AG04450 (cell line): ENCODE data around the gene THOC5. TPM values are rescaled to one million over a fixed set of nuclear protein-coding genes. Genes with fewer than 3 reads are reported as not detected.
"Not testable (repeated sequence)": the region's sequence is repeated elsewhere in the genome, so short reads cannot be mapped to it uniquely, and the experiment has no call there.

Experiments used
- CTCF ChIA-PET: fragments of 300-600, 350-600 bp; formaldehyde crosslinking; extraction: SDS; loops from one replicate; lab custom pipeline; 2022; ENCODE audit warnings: antibody characterized with exemption, inconsistent platforms; lab: Charles Lee
- POLR2A ChIA-PET: fragments of 350-600 bp; formaldehyde crosslinking; extraction: SDS; loops from one replicate; lab custom pipeline; 2021; ENCODE audit warnings: antibody characterized with exemption, inconsistent platforms; lab: Yijun Ruan, JAX
- DNase-seq: peaks from one replicate; pipeline ENCODE4 v3.0.0-alpha.2; 2011; ENCODE audit warnings: low read depth, low spot score
- H3K27ac ChIP-seq: one replicate; pipeline ENCODE4 v1.5.1; 2012; ENCODE audit warnings: low read depth, low read length, control low read depth
- H3K27me3 ChIP-seq: one replicate; pipeline ENCODE4 v1.6.0; 2012; ENCODE audit warnings: low read length; ENCODE audit not compliant: control insufficient read depth, insufficient read depth
- H3K4me3 ChIP-seq: 2 replicates; pipeline ENCODE4 v1.5.1; 2011; ENCODE audit warnings: mild to moderate bottlenecking, low read depth, low read length, control low read depth
- H3K9me3 ChIP-seq: 2 replicates; pipeline ENCODE4 v1.5.1; 2012; ENCODE audit warnings: low read length; ENCODE audit not compliant: control insufficient read depth, insufficient read depth
- polyA plus RNA-seq: library from polyadenylated mRNA; depleted of rRNA; stranded (reverse); fragments of >200 nt; gene quantifications from 2 replicates; pipeline ENCODE4 v1.2.3, GENCODE V29; 2011
- TF ChIP-seq, protein P1 (sequence below): IDR thresholded peaks from 2 replicates; pipeline ENCODE4 v1.5.1; 2011; ENCODE audit warnings: low read depth, low read length, control low read depth, inconsistent platforms

THOC5 gene
- polyA plus RNA-seq, 1 experiment, result 93.7 TPM

DNA sequence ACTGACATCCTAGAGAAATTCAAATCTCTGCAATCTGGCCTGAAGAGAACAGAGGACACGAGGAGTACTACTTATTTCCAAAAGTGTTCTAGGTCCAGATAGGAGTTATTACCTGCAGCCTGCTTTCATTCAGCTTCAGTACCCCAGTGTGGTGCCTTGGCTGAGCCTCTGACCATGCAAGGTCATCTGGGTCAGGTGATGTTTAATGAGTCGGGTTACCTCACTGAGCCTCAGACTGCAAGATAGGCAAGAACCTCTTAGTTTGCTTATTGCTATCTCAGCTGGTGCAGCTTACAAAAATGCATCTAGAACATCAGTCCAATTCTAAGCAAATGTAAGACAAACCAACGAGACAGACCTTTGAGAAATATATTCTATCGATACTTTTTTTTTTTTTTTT is 40.4 kb upstream of the THOC5 start:
- CTCF ChIA-PET, result no interaction called here
- Histone ChIP-seq H3K27ac (no peak overlapping the region), H3K4me3 (no peak overlapping the region), H3K27me3 (no peaks in the 10 kb centered on the region), H3K9me3 (peaks cover 5% of the 10 kb centered on the region; the same call in 1 of the 2 replicates)
- no peak for DNase-seq
- TF ChIP-seq, protein P1, sequence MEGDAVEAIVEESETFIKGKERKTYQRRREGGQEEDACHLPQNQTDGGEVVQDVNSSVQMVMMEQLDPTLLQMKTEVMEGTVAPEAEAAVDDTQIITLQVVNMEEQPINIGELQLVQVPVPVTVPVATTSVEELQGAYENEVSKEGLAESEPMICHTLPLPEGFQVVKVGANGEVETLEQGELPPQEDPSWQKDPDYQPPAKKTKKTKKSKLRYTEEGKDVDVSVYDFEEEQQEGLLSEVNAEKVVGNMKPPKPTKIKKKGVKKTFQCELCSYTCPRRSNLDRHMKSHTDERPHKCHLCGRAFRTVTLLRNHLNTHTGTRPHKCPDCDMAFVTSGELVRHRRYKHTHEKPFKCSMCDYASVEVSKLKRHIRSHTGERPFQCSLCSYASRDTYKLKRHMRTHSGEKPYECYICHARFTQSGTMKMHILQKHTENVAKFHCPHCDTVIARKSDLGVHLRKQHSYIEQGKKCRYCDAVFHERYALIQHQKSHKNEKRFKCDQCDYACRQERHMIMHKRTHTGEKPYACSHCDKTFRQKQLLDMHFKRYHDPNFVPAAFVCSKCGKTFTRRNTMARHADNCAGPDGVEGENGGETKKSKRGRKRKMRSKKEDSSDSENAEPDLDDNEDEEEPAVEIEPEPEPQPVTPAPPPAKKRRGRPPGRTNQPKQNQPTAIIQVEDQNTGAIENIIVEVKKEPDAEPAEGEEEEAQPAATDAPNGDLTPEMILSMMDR, result no peak
- POLR2A ChIA-PET, result no interaction called here

DNA sequence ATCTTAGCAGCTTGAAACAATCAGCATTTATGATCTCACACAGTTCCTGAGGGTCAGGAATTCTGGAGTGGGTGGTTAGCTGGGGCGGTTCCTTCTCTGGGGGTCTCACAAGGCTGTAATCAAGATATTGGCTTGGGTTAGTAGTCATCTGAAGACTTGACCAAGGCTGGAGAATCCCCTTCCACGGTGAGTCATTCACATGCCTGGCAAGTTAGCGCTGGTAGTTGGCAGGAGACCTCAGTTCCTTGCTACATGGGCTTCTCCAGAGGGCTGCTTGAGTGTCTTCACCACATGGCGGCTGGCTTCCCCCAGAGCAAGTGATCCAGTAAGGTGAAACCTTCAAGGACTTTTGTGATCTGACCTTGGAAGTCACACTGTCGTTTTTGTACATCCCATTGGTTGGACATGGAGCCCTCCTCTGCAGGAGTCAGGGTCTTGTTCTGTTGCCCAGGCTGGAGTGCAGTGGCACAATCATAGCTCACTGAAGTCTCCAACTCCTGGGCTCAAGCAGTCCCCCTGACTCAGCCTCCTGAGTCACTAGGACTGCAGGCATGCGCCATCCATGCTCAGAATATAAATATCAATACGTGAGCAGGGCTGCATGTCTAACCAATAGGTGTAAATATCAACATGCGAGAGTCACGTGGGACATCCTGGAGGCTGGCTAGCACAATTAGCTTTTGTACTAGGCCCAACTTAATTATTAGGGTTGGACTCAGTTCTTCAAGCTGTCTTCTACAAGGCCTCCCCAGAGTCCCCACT is 34.6 kb upstream of the THOC5 start:
- no peak overlapping the region for H3K4me3 ChIP-seq
- DNase-seq, result peak; percentile 50
- CTCF ChIA-PET, result interaction anchor here (0.7 to 1.8 kb wide), 7 partner anchors 9 to 668 kb away, joined by 3 to 5 read pairs (median 4); no protein-coding TSS in a partner anchor
- H3K9me3 ChIP-seq, result no peaks in the 10 kb centered on the region
- H3K27ac ChIP-seq, result peak overlapping the region; percentile 47
- H3K27me3 ChIP-seq, result no peaks in the 10 kb centered on the region
- TF ChIP-seq, protein P1, result no peak
- POLR2A ChIA-PET, result interaction anchor here (0.6 to 0.7 kb wide), 2 partner anchors 67 to 313 kb away, joined by 3 to 5 read pairs; no protein-coding TSS in a partner anchor

DNA sequence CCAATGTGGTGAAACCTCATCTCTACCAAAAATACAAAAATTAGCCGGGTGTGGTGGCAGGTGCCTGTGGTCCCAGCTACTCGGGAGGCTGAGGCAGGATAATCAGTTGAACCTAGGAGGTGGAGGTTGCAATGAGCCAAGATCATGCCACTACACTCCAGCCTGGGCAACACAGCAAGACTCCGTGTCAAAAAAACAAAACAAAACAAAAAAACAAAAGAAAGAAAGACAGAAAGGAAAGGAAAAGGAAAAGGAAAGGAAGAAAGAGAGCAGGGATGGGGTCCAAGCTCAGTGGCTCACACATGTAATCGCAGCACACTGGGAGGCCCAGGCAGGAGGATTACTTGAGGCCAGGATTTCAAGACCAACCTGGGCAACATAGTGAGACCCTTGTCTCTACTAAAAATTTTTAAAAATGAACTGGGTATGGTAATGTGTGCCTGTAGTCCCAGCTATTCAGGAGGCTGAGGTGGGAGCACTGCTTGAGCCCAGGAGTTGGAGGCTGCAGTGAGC is 32.7 kb upstream of the THOC5 start:
- H3K9me3 ChIP-seq, CTCF ChIA-PET, H3K4me3 ChIP-seq, POLR2A ChIA-PET, H3K27ac ChIP-seq, H3K27me3 ChIP-seq, DNase-seq: not testable (repeated sequence)

DNA sequence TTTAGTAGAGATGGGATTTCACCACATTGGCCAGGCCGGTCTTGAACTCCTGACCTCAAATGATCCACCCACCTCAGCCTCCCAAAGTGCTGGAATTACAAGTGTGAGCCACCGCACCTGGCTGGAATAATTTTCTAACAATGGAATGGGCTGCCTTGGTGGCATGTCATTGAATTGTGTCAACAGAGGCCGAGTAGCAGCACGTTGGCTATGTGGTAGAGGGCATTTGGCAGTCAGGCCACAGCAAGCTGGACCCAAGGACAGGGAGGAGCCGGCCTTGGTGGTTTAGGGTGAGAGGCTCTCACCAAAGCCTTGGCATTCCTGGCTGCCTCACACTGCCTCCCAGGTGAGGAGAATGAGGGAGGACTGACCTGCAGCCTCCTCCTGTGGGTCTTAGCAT is 31.4 kb upstream of the THOC5 start:
- POLR2A ChIA-PET, result interaction anchor here (0.7 kb wide), 1 partner anchor 1557 kb away, joined by 7 read pairs; no protein-coding TSS in a partner anchor
- CTCF ChIA-PET, result no interaction called here

DNA sequence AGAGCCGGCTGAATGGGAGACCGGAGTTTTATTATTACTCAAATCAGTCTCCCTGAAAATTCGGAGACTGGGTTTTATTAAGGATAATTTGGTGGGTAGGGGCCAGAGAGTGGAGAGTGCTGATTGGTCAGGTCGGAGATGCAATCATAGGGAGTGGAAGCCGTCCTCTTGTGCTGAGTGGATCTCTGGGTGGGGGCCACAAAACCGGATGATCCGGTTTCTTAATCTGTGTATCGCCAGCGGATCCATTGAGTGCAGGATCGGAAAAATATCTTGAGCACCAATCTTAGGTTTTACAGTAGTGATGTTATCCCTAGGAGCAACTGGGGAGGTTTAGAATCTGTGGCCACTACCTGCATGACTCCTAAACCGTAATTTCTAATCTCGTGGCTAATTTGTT is 28.2 kb upstream of the THOC5 start:
- POLR2A ChIA-PET, result no interaction called here
- CTCF ChIA-PET, result no interaction called here

More for the DNA sequence above, 31.4 kb upstream of the THOC5 start:
- DNase-seq, result no peak
- TF ChIP-seq, protein P1, result no peak
- no peak overlapping the region for H3K27ac ChIP-seq
- H3K4me3 ChIP-seq, result no peak overlapping the region
- H3K27me3 ChIP-seq, result no peaks in the 10 kb centered on the region
- no peaks in the 10 kb centered on the region for H3K9me3 ChIP-seq

More for the DNA sequence above, 28.2 kb upstream of the THOC5 start:
- Histone ChIP-seq H3K4me3 (no peak overlapping the region), H3K9me3 (no peaks in the 10 kb centered on the region), H3K27ac (no peak overlapping the region), H3K27me3 (no peaks in the 10 kb centered on the region)
- DNase-seq, result no peak
- TF ChIP-seq, protein P1, result no peak
